CD4-positive, alpha-beta T cell treated with Interleukin-15 for 4 hours (primary cell): Measurements from ENCODE around the gene WFDC12.

Experiments used
- DNase-seq: peaks from one replicate; pipeline ENCODE4 v3.0.0-alpha.2; 2020; ENCODE audit warnings: low spot score

WFDC12 gene

GRCh38 chr20:45090481-45090880 is 33.8 kb downstream of the WFDC12 start:
- DNase-seq: no peak

- no peak for DNase-seq
Observed at GRCh38 chr20:45088247-45088646, 36.0 kb downstream of the WFDC12 start.

DNA sequence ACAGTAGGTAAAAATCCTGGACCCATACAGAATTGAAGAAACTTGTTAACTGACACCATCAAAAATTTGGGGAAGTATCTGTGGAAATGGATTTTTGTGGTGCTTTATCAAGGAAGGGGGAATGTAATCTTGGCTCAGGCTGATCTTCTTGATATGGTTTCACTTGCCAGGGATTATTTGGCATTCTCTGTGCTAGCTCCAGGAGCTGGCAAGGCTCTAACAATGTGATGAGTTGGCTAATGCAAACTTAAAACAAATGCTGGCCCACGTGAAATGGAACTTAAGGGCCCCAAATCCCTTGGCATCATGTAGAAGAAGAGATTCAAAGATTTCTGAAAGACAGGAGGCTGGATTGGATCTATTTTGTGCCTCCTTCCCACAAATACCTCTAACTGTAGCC is 36.5 kb downstream of the WFDC12 start:
- DNase-seq: no peak

DNA sequence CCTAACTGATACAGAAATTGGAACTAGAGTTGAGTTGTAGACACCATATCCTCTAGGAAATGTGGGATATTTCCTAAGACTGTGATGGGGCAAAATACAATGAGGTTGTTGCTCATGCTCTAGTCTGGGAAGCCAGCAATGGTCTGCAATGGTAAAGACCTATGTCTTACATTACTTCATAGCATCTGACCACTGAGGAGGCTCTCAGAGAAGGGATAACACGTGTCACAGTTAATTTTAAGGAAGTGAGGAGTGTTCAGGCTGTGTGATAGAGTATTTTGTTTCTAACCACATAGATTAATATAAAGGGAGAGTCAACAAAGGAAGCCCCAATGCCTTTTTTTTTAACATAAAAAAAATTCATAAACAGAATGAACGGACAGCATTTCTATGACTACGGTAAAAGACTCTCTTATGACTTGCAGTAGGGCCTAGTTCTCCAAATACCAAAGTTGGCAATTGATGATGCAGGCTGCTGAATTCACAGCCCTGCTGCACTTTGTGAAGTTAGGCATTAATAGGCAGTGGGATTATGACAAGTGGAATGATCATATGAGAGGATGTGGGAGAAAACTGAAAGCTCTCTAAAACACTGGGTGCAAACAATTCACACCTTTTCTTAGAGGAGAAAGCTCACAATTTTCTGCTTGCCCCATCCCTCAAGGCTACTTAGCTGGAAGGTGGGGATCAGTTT is 37.0 kb downstream of the WFDC12 start:
- no peak for DNase-seq

DNA sequence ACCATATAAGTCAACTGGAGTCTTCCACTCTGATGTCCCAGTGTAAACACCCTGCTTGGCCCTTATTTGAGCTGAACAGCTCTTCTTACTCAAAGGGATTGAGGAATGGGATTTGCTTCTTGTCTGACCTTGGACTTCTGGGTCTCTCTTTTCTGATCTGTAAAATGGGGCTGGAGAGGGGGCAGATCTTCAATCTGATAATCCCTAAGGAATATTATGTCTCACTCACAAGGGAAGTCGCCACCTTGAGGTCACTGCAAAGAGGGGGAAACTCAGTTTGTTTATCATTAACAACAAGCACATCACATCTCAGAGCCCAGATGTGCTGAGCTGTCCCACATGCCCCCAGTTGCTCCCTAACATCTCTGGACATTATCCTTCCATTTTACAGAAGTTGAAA is 38.4 kb downstream of the WFDC12 start:
- DNase-seq: no peak

- DNase-seq: no peak
Observed at GRCh38 chr20:45085289-45085688, 39.0 kb downstream of the WFDC12 start.

DNA sequence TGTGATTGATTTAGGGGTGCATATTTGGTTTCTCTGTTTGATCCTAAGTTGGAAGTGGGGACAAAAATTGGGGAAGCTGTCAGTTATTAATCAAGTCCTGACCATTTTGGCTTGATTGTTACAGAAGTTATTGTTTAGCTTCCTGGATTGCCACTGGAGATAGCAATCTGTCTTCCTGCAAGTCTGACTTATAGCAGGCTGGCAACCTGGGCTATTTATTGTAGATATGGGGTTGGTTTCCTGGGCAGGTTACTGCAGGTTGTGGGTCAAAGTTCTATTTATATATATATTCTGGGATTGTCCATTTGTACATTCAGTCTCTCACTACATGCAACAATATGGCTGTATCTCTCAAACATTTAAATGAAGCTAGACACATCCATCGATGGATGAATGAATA is 41.1 kb downstream of the WFDC12 start:
- no peak for DNase-seq

DNA sequence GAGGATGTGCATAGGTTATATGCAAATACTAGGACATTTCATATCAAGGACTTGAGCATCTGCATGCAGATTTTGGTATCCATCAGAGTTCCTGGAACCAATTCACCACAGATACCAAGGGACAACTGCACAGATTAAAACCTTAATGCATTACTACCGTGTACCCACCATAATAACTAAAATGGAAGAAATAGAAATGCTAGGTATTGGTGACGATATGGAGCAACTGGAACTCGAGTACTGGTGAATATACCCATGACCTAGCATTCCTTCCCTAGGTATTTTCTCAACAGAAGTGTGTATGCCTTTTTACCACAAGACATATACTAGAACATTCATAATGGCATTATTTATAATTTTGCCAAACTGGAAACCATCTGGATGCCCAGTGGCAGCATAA is 41.8 kb downstream of the WFDC12 start:
- DNase-seq: no peak

DNA sequence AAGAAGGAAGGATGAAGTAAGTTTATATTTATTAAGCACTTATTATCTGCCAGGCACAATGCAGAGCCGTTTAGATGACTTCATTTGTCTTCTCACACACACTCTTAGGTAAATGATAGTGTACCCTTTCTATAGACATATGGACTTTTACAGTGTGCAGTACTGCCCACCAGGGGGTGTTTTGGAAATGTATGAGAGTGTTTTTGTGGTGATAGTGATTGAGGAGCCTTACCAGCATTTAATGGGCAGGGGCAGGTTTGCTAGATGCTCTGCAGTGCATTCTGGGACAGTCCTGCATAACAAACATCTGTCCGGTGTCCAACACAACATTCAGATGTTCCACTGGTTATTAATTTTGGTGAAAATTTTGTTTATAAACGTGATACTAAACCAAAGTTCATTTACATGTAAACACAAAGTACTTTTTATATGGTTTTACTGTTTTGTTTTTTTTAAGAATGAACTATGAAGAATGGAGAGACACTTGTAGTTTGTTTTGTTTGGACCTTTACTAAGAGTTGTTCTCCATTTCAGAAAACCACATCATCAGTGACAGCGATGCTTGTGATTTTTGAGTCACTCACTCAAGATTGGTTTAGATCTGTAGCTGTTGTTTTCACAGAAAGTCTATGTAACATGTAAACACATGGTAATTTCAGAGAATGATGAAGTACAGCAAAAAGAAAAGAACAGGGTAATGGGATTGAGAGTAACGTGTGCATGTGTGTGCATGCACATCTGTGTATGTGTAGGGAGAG is 43.2 kb downstream of the WFDC12 start:
- DNase-seq: no peak

GRCh38 chr20:45077559-45077958 is 46.7 kb downstream of the WFDC12 start:
- no peak for DNase-seq
